ENCODE data around the gene MOG.

GRCh38 chr6:29675561-29675960 is 18.7 kb downstream of the MOG start:
- TF ChIP-seq CTCF (IDR thresholded peaks at IDR 0.05; ENCODE audit: insufficient read depth, low read length) (no peak), POLR2AphosphoS5 (IDR thresholded peaks at IDR 0.05; ENCODE audit: low read depth) (no peak)

Measured in HL-60 (cell line).